GM12801 (cell line): ENCODE measurements around the gene MRGPRX4.

Experiments
- CTCF ChIP-seq: IDR thresholded peaks from one replicate; pipeline ENCODE4 v1.5.1; 2011; ENCODE audit warnings: control low read depth; ENCODE audit not compliant: insufficient read length; ENCODE audit errors: extremely low read depth

Gene MRGPRX4

GRCh38 chr11:18145837-18146236 lies 26.8 kb upstream of the MRGPRX4 start:
- TF ChIP-seq CTCF = no peak

GRCh38 chr11:18151581-18151980 lies 21.1 kb upstream of the MRGPRX4 start:
- TF ChIP-seq CTCF = no peak

GRCh38 chr11:18168372-18168771 lies 4.3 kb upstream of the MRGPRX4 start:
- TF ChIP-seq CTCF = no peak

GRCh38 chr11:18171377-18172000 lies 1.1 kb upstream of the MRGPRX4 start:
- TF ChIP-seq CTCF = no peak

GRCh38 chr11:18173225-18173866 lies 709 bp downstream of the MRGPRX4 start:
- no peak for TF ChIP-seq CTCF

GRCh38 chr11:18188796-18189195 lies 16.2 kb downstream of the MRGPRX4 start:
- no peak for TF ChIP-seq CTCF

- TF ChIP-seq CTCF = no peak
Observed at GRCh38 chr11:18191376-18191775, 18.7 kb downstream of the MRGPRX4 start.
